ENCODE results near the gene SPECC1.
A peak's percentile ranks its signal among the peaks of the same experiment; 100 is the strongest.
"Not testable (repeated sequence)": the region's sequence is repeated elsewhere in the genome, so short reads cannot be mapped to it uniquely, and the experiment has no call there.

SPECC1 gene

GRCh38 chr17:20315821-20316220, 306.7 kb downstream of the SPECC1 start:
- Histone ChIP-seq H3K4me1 (ENCODE audit: control insufficient read depth, low read length) (no peaks in the 10 kb centered on the region), H3K9me2 (replicated peaks; ENCODE audit: control insufficient read depth, low read length) (no peaks in the 10 kb centered on the region), H4K20me1 (ENCODE audit: control insufficient read depth, insufficient read depth, low read depth, low read length) (no peaks in the 10 kb centered on the region), H3K36me3 (ENCODE audit: control insufficient read depth, low read length) (no peaks in the 10 kb centered on the region), H3K27me3 (ENCODE audit: control insufficient read depth, low read length) (no peaks in the 10 kb centered on the region), H3K4me2 (ENCODE audit: low read length) (no peak overlapping the region), H3K9me3 (ENCODE audit: control insufficient read depth, insufficient read depth, low read length) (no peaks in the 10 kb centered on the region), H3F3A (ENCODE audit: control insufficient read depth, insufficient read depth) (no peaks in the 10 kb centered on the region), H3K4me3 (ENCODE audit: low read length) (no peak overlapping the region), H3K79me2 (ENCODE audit: control insufficient read depth, low read length) (no peaks in the 10 kb centered on the region), H3K27ac (ENCODE audit: low read depth, low read length) (no peak overlapping the region)
- TF ChIP-seq CTCF (IDR thresholded peaks at IDR 0.05; ENCODE audit: low read depth, low read length, poor library complexity, severe bottlenecking) (no peak), EZH2phosphoT487 (IDR thresholded peaks at IDR 0.05; ENCODE audit: borderline replicate concordance, low read length) (no peak)

GRCh38 chr17:20320535-20321229, 311.5 kb downstream of the SPECC1 start:
- H3K27me3 ChIP-seq (ENCODE audit: control insufficient read depth, low read length); H3F3A ChIP-seq (ENCODE audit: control insufficient read depth, insufficient read depth); H4K20me1 ChIP-seq (ENCODE audit: control insufficient read depth, insufficient read depth, low read depth, low read length); H3K4me3 ChIP-seq (ENCODE audit: low read length); H3K9me3 ChIP-seq (ENCODE audit: control insufficient read depth, insufficient read depth, low read length); H3K36me3 ChIP-seq (ENCODE audit: control insufficient read depth, low read length); H3K27ac ChIP-seq (ENCODE audit: low read depth, low read length); H3K79me2 ChIP-seq (ENCODE audit: control insufficient read depth, low read length); H3K4me2 ChIP-seq (ENCODE audit: low read length); H3K9me2 ChIP-seq (replicated peaks; ENCODE audit: control insufficient read depth, low read length); H3K4me1 ChIP-seq (ENCODE audit: control insufficient read depth, low read length): not testable (repeated sequence)
- TF ChIP-seq CTCF (IDR thresholded peaks at IDR 0.05; ENCODE audit: low read depth, low read length, poor library complexity, severe bottlenecking), result peak; percentile 77

GRCh38 chr17:20321357-20321756, 312.2 kb downstream of the SPECC1 start:
- H3K4me1 ChIP-seq (ENCODE audit: control insufficient read depth, low read length); H3K4me3 ChIP-seq (ENCODE audit: low read length); H3K36me3 ChIP-seq (ENCODE audit: control insufficient read depth, low read length); H3K4me2 ChIP-seq (ENCODE audit: low read length); H3F3A ChIP-seq (ENCODE audit: control insufficient read depth, insufficient read depth); H3K27me3 ChIP-seq (ENCODE audit: control insufficient read depth, low read length); H4K20me1 ChIP-seq (ENCODE audit: control insufficient read depth, insufficient read depth, low read depth, low read length); H3K9me3 ChIP-seq (ENCODE audit: control insufficient read depth, insufficient read depth, low read length); H3K79me2 ChIP-seq (ENCODE audit: control insufficient read depth, low read length); H3K27ac ChIP-seq (ENCODE audit: low read depth, low read length); H3K9me2 ChIP-seq (replicated peaks; ENCODE audit: control insufficient read depth, low read length): not testable (repeated sequence)

- not testable (repeated sequence) for H3K4me2 ChIP-seq (ENCODE audit: low read length); H3K4me3 ChIP-seq (ENCODE audit: low read length); H3K36me3 ChIP-seq (ENCODE audit: control insufficient read depth, low read length); H3K9me3 ChIP-seq (ENCODE audit: control insufficient read depth, insufficient read depth, low read length); H3K27ac ChIP-seq (ENCODE audit: low read depth, low read length); H3K4me1 ChIP-seq (ENCODE audit: control insufficient read depth, low read length); H3K79me2 ChIP-seq (ENCODE audit: control insufficient read depth, low read length); H3F3A ChIP-seq (ENCODE audit: control insufficient read depth, insufficient read depth); H3K27me3 ChIP-seq (ENCODE audit: control insufficient read depth, low read length); H3K9me2 ChIP-seq (replicated peaks; ENCODE audit: control insufficient read depth, low read length); H4K20me1 ChIP-seq (ENCODE audit: control insufficient read depth, insufficient read depth, low read depth, low read length)
Measured at GRCh38 chr17:20327739-20328138, 318.6 kb downstream of the SPECC1 start.

GRCh38 chr17:20351405-20351804, 342.2 kb downstream of the SPECC1 start:
- H3K79me2 ChIP-seq (ENCODE audit: control insufficient read depth, low read length); H3K27me3 ChIP-seq (ENCODE audit: control insufficient read depth, low read length); H3K9me3 ChIP-seq (ENCODE audit: control insufficient read depth, insufficient read depth, low read length); H3K36me3 ChIP-seq (ENCODE audit: control insufficient read depth, low read length); H3K4me2 ChIP-seq (ENCODE audit: low read length); H3K27ac ChIP-seq (ENCODE audit: low read depth, low read length); H3K9me2 ChIP-seq (replicated peaks; ENCODE audit: control insufficient read depth, low read length); H3F3A ChIP-seq (ENCODE audit: control insufficient read depth, insufficient read depth); H3K4me3 ChIP-seq (ENCODE audit: low read length); H4K20me1 ChIP-seq (ENCODE audit: control insufficient read depth, insufficient read depth, low read depth, low read length); H3K4me1 ChIP-seq (ENCODE audit: control insufficient read depth, low read length): not testable (repeated sequence)

GRCh38 chr17:20352567-20352966, 343.4 kb downstream of the SPECC1 start:
- H3K27me3 ChIP-seq (ENCODE audit: control insufficient read depth, low read length); H3K4me1 ChIP-seq (ENCODE audit: control insufficient read depth, low read length); H3F3A ChIP-seq (ENCODE audit: control insufficient read depth, insufficient read depth); H3K36me3 ChIP-seq (ENCODE audit: control insufficient read depth, low read length); H3K4me3 ChIP-seq (ENCODE audit: low read length); H3K27ac ChIP-seq (ENCODE audit: low read depth, low read length); H3K79me2 ChIP-seq (ENCODE audit: control insufficient read depth, low read length); H3K9me3 ChIP-seq (ENCODE audit: control insufficient read depth, insufficient read depth, low read length); H3K9me2 ChIP-seq (replicated peaks; ENCODE audit: control insufficient read depth, low read length); H4K20me1 ChIP-seq (ENCODE audit: control insufficient read depth, insufficient read depth, low read depth, low read length); H3K4me2 ChIP-seq (ENCODE audit: low read length): not testable (repeated sequence)

GRCh38 chr17:20363846-20364245, 354.7 kb downstream of the SPECC1 start:
- H3K4me3 ChIP-seq (ENCODE audit: low read length); H3K9me2 ChIP-seq (replicated peaks; ENCODE audit: control insufficient read depth, low read length); H3F3A ChIP-seq (ENCODE audit: control insufficient read depth, insufficient read depth); H3K4me2 ChIP-seq (ENCODE audit: low read length); H3K79me2 ChIP-seq (ENCODE audit: control insufficient read depth, low read length); H3K9me3 ChIP-seq (ENCODE audit: control insufficient read depth, insufficient read depth, low read length); H3K4me1 ChIP-seq (ENCODE audit: control insufficient read depth, low read length); H4K20me1 ChIP-seq (ENCODE audit: control insufficient read depth, insufficient read depth, low read depth, low read length); H3K27me3 ChIP-seq (ENCODE audit: control insufficient read depth, low read length); H3K27ac ChIP-seq (ENCODE audit: low read depth, low read length); H3K36me3 ChIP-seq (ENCODE audit: control insufficient read depth, low read length): not testable (repeated sequence)
